HEK293T (cell line): ENCODE measurements around the gene HS3ST6.

Experiments used
- BHLHE40 ChIP-seq: fragments of 450-650 bp; IDR thresholded peaks from 2 replicates; pipeline ENCODE4 v1.6.1; 2016; ENCODE audit warnings: mild to moderate bottlenecking, moderate library complexity, borderline replicate concordance
- CTBP1 ChIP-seq: fragments of 450-650 bp; IDR thresholded peaks from 2 replicates; pipeline ENCODE4 v1.6.1; 2016; ENCODE audit warnings: borderline replicate concordance
- FOXA1 ChIP-seq: fragments of 450-650 bp; IDR thresholded peaks from 2 replicates; pipeline ENCODE4 v1.6.1; 2016; ENCODE audit warnings: mild to moderate bottlenecking
- HDGF ChIP-seq: fragments of 450-650 bp; IDR thresholded peaks from 2 replicates; pipeline ENCODE4 v1.6.1; 2017; ENCODE audit warnings: antibody characterized with exemption, borderline replicate concordance
- L3MBTL2 ChIP-seq: fragments of 450-650 bp; conservative IDR thresholded peaks from 2 replicates; pipeline ENCODE4 v1.6.1; 2016; ENCODE audit warnings: mild to moderate bottlenecking
- SP1 ChIP-seq: fragments of 450-650 bp; IDR thresholded peaks from 2 replicates; pipeline ENCODE4 v1.6.1; 2017
- SUZ12 ChIP-seq: fragments of 450-650 bp; IDR thresholded peaks from 2 replicates; pipeline ENCODE4 v1.6.1; 2016; ENCODE audit warnings: mild to moderate bottlenecking
- TARDBP ChIP-seq: fragments of 450-650 bp; IDR thresholded peaks from 2 replicates; pipeline ENCODE4 v1.6.1; 2016
- ZNF384 ChIP-seq: fragments of 450-650 bp; IDR thresholded peaks from 2 replicates; pipeline ENCODE4 v1.6.1; 2016
- TF ChIP-seq, protein P1 (sequence below): fragments of 450-650 bp; IDR thresholded peaks from 2 replicates; pipeline ENCODE4 v1.6.1; 2016

DNA sequence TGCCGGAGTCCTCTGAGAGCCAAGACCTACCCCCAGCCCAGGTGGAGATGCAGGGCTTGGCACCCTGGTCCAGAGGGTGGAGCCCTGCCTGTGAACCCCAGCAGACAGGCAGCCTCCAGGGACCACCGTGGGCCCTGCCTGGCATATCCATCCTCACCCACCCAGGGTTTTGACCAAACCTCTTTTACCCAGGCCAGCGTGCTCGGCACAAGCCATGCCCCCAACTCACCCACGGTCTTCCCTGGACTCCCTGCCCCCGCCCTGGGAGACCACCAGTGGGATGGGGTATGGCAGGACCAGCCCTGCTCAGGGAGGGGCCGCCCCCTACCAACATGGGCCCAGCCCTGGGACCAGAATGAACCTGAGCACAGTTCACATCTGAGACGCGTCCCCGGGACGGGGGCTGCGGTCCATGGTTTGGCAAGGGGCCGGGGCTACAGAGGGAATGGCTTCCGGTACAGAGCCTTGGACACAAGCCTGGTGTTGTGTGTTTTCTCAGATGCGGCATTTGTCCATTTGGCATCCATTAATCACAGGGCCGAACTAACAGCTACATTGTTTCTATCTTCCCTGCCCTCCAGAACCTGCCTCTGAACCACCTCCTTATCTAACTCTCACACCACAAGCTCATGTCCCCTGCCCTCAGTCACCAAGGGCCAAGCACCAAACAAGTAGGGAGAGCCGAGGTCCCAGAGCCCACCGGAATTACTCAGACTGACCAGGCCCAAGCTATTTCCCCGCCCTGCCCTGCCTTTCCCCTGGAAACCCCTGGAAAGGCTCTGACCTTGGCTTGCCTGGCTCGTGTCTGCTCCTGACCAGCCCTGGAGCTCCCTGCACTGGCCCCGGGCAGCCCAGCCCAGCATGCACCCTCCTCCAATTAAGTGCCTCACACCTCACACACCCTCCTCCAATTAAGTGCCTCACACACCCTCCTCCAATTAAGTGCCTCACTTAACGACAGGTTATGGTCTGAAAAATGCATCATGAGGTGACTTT lies 14.1 kb downstream of the HS3ST6 start:
- TF ChIP-seq, protein P1, sequence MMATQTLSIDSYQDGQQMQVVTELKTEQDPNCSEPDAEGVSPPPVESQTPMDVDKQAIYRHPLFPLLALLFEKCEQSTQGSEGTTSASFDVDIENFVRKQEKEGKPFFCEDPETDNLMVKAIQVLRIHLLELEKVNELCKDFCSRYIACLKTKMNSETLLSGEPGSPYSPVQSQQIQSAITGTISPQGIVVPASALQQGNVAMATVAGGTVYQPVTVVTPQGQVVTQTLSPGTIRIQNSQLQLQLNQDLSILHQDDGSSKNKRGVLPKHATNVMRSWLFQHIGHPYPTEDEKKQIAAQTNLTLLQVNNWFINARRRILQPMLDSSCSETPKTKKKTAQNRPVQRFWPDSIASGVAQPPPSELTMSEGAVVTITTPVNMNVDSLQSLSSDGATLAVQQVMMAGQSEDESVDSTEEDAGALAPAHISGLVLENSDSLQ: no peak
- TF ChIP-seq ZNF384 (no peak), SUZ12 (no peak), TARDBP (no peak), SP1 (no peak), CTBP1 (no peak), BHLHE40 (no peak), FOXA1 (no peak), HDGF (no peak), L3MBTL2 (no peak)
